OCI-LY7 (cell line): ENCODE data around the gene SCARB1. TPM values are rescaled to one million over a fixed set of nuclear protein-coding genes. Genes with fewer than 3 reads are reported as not detected.

Experiments used
- BruUV-seq: library from RNA; stranded (reverse); fragments of 400-500 nt; replicated peaks from 2 replicates; lab custom pipeline; 2021; lab: Mats Ljungman, UMichigan
- CTCF ChIA-PET: fragments of 300-600 bp; sonication (Branson Sonifier 250); formaldehyde crosslinking; loops from one replicate; lab custom pipeline; 2022; ENCODE audit warnings: antibody characterized with exemption; ENCODE audit not compliant: unreplicated experiment; lab: Charles Lee
- POLR2A ChIA-PET: fragments of 300-600 bp; sonication (Branson Sonifier 250); formaldehyde crosslinking; loops from one replicate; lab custom pipeline; 2022; ENCODE audit warnings: antibody characterized with exemption; lab: Charles Lee
- DNase-seq: peaks from one replicate; pipeline ENCODE4 v3.0.0-alpha.2; 2015; ENCODE audit warnings: low spot score
- H2AFZ ChIP-seq: fragments of 200-600 bp; sonication (generic), shearing (Covaris generic); 2 replicates; pipeline ENCODE4 v1.6.1; 2014; ENCODE audit warnings: mild to moderate bottlenecking, antibody characterized with exemption, low read length, moderate library complexity
- H3K27ac ChIP-seq: fragments of 200-600 bp; sonication (generic); 2 replicates; pipeline ENCODE4 v1.5.1; 2014; ENCODE audit warnings: mixed run types, low read depth, mild to moderate bottlenecking, moderate library complexity, low read length, inconsistent platforms; ENCODE audit not compliant: poor library complexity, severe bottlenecking
- H3K36me3 ChIP-seq: fragments of 200-600 bp; sonication (generic); 2 replicates; pipeline ENCODE4 v1.6.1; 2014; ENCODE audit warnings: mild to moderate bottlenecking, antibody characterized with exemption, low read length, moderate library complexity, mixed read lengths; ENCODE audit not compliant: insufficient read depth
- H3K4me1 ChIP-seq: fragments of 200-600 bp; sonication (generic); 2 replicates; pipeline ENCODE4 v1.5.1; 2014; ENCODE audit warnings: mild to moderate bottlenecking, low read length; ENCODE audit not compliant: insufficient read depth, poor library complexity, severe bottlenecking
- H3K4me2 ChIP-seq: fragments of 200-600 bp; sonication (generic); 2 replicates; pipeline ENCODE4 v1.6.1; 2014; ENCODE audit warnings: mild to moderate bottlenecking, low read length
- H3K4me3 ChIP-seq: fragments of 200-600 bp; sonication (generic); 2 replicates; pipeline ENCODE4 v1.5.1; 2014; ENCODE audit warnings: mild to moderate bottlenecking, low read depth, low read length; ENCODE audit not compliant: poor library complexity, severe bottlenecking
- H3K79me2 ChIP-seq: fragments of 200-600 bp; sonication (generic); 2 replicates; pipeline ENCODE4 v1.6.1; 2016; ENCODE audit warnings: low read depth, mild to moderate bottlenecking, low read length, moderate library complexity, mixed read lengths; ENCODE audit not compliant: insufficient read depth
- H3K9me2 ChIP-seq: fragments of 200-600 bp; sonication (generic); 2 replicates; pipeline ENCODE4 v1.6.1; 2016; ENCODE audit warnings: mild to moderate bottlenecking, low read length, mixed read lengths; ENCODE audit not compliant: insufficient read depth
- H3K9me3 ChIP-seq: fragments of 200-600 bp; sonication (generic); 2 replicates; pipeline ENCODE4 v1.6.1; 2014; ENCODE audit warnings: mild to moderate bottlenecking, mixed run types, low read length, mixed read lengths
- H4K20me1 ChIP-seq: fragments of 200-600 bp; sonication (generic); 2 replicates; pipeline ENCODE4 v1.6.1; 2014; ENCODE audit warnings: mild to moderate bottlenecking, antibody characterized with exemption, low read length, moderate library complexity, mixed read lengths; ENCODE audit not compliant: insufficient read depth
- CTCF ChIP-seq: fragments of 200-600 bp; sonication (generic); conservative IDR thresholded peaks from 2 replicates; pipeline ENCODE4 v1.5.1; 2014; ENCODE audit warnings: mild to moderate bottlenecking, antibody characterized with exemption, low read length, moderate library complexity, mixed read lengths
- EZH2phosphoT487 ChIP-seq: fragments of 200-600 bp; sonication (generic); IDR thresholded peaks from 2 replicates; pipeline ENCODE4 v1.6.1; 2018; ENCODE audit warnings: low read depth, borderline replicate concordance, mild to moderate bottlenecking, mixed run types, antibody characterized with exemption, low read length, moderate library complexity, mixed read lengths
- intact Hi-C: fragments of 100-400 bp; cut with micrococcal nuclease; formaldehyde crosslinking; loops from one replicate; pipeline ENCODE4 v1.10.0; 2022; ENCODE audit not compliant: unreplicated experiment
- total RNA-seq, 2 experiments: library from RNA; depleted of rRNA in 1 of 2; stranded (reverse); fragments of >200 nt in 1 of 2; shearing (Covaris generic) in 1 of 2; gene quantifications; 2 replicates each; pipeline ENCODE4 v1.2.3, GENCODE V29; 2014 to 2022

SCARB1 gene
- total RNA-seq, 2 experiments from 2014 or later = 42.9 to 112 TPM

DNA sequence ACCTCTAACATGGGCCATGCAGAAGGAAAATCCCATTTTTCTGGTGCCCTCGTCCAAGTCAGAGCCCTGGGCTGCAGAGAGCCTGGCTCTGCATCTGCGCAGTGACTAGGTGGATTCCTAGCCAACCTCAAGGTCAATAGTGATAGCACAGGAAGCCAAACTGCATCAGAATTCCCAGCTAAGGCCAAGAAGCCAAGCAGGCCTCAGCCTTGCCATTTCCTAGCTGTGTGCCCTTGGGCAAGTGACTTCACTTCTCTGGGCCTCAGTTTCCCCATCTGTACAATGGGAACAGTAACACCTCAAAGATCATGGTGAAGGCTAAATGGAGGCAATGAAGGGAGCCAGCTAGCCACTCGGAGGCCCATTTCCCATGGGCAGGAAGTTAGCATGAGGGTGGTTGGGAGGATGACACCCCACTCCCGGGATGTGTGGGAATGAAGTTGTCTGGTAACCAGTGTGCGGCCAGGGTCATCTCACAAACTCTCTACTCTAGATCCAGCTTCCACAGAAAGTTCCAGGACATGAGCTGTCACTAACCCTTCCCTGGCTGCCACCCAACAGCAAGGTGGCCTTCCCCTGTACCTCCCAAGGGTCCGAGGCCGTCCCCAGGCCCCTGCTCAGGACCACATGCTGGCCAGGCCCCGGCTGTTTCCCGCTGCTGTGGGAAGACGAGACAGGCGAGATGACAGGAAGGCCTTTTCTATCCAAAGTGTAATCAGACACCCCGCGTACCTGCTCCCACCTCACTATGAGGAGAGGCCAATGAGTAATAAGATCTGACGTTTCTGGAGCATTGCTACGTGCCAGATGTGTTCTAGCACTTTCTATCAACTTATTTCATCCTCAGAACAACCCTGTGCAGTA is 125.7 kb downstream of the SCARB1 start:
- no peaks in the 10 kb centered on the region for H3K79me2 ChIP-seq
- no peak for DNase-seq
- ChIA-PET POLR2A (no interaction called here), CTCF (no interaction called here)
- no peak overlapping the region for H3K27ac ChIP-seq
- TF ChIP-seq CTCF (no peak), EZH2phosphoT487 (no peak)
- intact Hi-C loops = no loop called here
- H3K4me3 ChIP-seq = no peak overlapping the region
- no peaks in the 10 kb centered on the region for H3K4me1 ChIP-seq
- no peaks in the 10 kb centered on the region for H3K9me2 ChIP-seq
- no peaks in the 10 kb centered on the region for H3K9me3 ChIP-seq
- H3K4me2 ChIP-seq = no peak overlapping the region
- no peaks in the 10 kb centered on the region for H3K36me3 ChIP-seq
- no peaks in the 10 kb centered on the region for H4K20me1 ChIP-seq
- no peak overlapping the region for H2AFZ ChIP-seq
- BruUV-seq = no TSS peak

- intact Hi-C loops = no loop called here
- no peak overlapping the region for H2AFZ ChIP-seq
- no peaks in the 10 kb centered on the region for H3K9me3 ChIP-seq
- H3K4me1 ChIP-seq = no peaks in the 10 kb centered on the region
- H3K4me2 ChIP-seq = no peak overlapping the region
- ChIA-PET POLR2A (no interaction called here), CTCF (no interaction called here)
- H3K79me2 ChIP-seq = no peaks in the 10 kb centered on the region
- no peaks in the 10 kb centered on the region for H3K36me3 ChIP-seq
- DNase-seq = no peak
- no TSS peak for BruUV-seq
- TF ChIP-seq CTCF (no peak), EZH2phosphoT487 (no peak)
- H3K4me3 ChIP-seq = no peak overlapping the region
- no peak overlapping the region for H3K27ac ChIP-seq
- H4K20me1 ChIP-seq = no peaks in the 10 kb centered on the region
- H3K9me2 ChIP-seq = no peaks in the 10 kb centered on the region
Observed at GRCh38 chr12:124737040-124737419, 126.6 kb downstream of the SCARB1 start.
